Peyer's patch (tissue), 4 donors: ENCODE results near the gene G6PC3.

Experiments
- POLR2A ChIP-seq, 2 donors: fragments of 450-650 bp; IDR thresholded peaks; one replicate each; pipeline ENCODE4 v1.5.1; 2017; ENCODE audit warnings: antibody characterized with exemption in 2 of 2, mild to moderate bottlenecking in 2 of 2, moderate library complexity in 2 of 2
- TF ChIP-seq, protein P1 (sequence below), 6 experiments: fragments of 450-650 bp in 4 of 6; fragments of 200-600 bp in 2 of 6; sonication (generic) in 1 of 6; IDR thresholded peaks; one replicate each; pipeline ENCODE4 v1.5.1; 2017 to 2019; ENCODE audit warnings: antibody characterized with exemption in 6 of 6, mild to moderate bottlenecking in 3 of 6, moderate library complexity in 1 of 6

DNA sequence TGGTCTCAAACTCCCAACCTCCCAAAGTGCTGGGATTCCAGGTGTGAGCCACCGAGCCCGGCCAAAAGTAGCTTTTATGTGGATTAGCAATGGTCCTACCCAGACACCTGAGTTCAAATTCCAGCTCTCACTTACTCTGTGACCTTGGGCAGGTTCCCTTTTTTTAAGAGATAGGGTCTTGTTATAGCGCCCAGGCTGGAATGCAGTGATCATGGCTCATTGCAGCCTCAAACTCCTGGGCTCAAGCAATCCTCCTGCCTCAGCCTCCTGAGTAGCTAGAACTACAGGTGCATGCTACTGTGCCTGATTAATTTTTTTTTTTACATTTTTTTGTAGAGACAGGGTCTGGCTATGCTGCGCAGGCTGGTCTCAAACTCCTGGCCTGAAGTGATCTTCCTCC lies 36.3 kb downstream of the G6PC3 start:
- no peak for TF ChIP-seq POLR2A (IDR thresholded peaks at IDR 0.05)
- TF ChIP-seq, protein P1, sequence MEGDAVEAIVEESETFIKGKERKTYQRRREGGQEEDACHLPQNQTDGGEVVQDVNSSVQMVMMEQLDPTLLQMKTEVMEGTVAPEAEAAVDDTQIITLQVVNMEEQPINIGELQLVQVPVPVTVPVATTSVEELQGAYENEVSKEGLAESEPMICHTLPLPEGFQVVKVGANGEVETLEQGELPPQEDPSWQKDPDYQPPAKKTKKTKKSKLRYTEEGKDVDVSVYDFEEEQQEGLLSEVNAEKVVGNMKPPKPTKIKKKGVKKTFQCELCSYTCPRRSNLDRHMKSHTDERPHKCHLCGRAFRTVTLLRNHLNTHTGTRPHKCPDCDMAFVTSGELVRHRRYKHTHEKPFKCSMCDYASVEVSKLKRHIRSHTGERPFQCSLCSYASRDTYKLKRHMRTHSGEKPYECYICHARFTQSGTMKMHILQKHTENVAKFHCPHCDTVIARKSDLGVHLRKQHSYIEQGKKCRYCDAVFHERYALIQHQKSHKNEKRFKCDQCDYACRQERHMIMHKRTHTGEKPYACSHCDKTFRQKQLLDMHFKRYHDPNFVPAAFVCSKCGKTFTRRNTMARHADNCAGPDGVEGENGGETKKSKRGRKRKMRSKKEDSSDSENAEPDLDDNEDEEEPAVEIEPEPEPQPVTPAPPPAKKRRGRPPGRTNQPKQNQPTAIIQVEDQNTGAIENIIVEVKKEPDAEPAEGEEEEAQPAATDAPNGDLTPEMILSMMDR (IDR thresholded peaks at IDR 0.05) = no peak
